Common myeloid progenitor, CD34-positive (primary cell): ENCODE results near the gene TTLL5.

ENCODE experiments used
- CTCF ChIA-PET: fragments of 350-600 bp; sonication (Branson Sonifier 250); formaldehyde crosslinking; loops from one replicate; lab custom pipeline; 2021; ENCODE audit warnings: antibody characterized with exemption; lab: Charles Lee
- POLR2A ChIA-PET: fragments of 350-600 bp; sonication (Branson Sonifier 250); formaldehyde crosslinking; loops from one replicate; lab custom pipeline; 2021; ENCODE audit warnings: antibody characterized with exemption; lab: Charles Lee
- DNase-seq, 3 donors: peaks; one replicate each; pipeline versions ENCODE4 v3.0.0 to v3.0.0-alpha.2; 2013
- H3K27ac ChIP-seq, 2 experiments: 1 replicate in 1 of 2; 2 replicates in 1 of 2; pipeline ENCODE4 v1.7.0; 2013; ENCODE audit warnings: inconsistent platforms in 2 of 2, low read length in 2 of 2, mild to moderate bottlenecking in 2 of 2, low read depth in 1 of 2, moderate library complexity in 1 of 2; ENCODE audit not compliant: severe bottlenecking in 2 of 2, insufficient read depth in 1 of 2, poor library complexity in 1 of 2
- H3K27me3 ChIP-seq, 5 experiments: replicated peaks in 2 of 5; 1 replicate in 3 of 5; 2 replicates in 2 of 5; pipeline versions ENCODE4 v1.6.1 to v1.7.0; 2013; ENCODE audit warnings: low read length in 4 of 5, mild to moderate bottlenecking in 2 of 5, moderate library complexity in 2 of 5, inconsistent platforms in 1 of 5; ENCODE audit not compliant: insufficient read depth in 5 of 5, control insufficient read depth in 4 of 5
- H3K36me3 ChIP-seq, 4 experiments: 1 replicate in 2 of 4; 2 replicates in 2 of 4; pipeline versions ENCODE4 v1.6.1 to v1.7.0; 2013; ENCODE audit warnings: low read length in 3 of 4, control low read depth in 1 of 4, mild to moderate bottlenecking in 1 of 4; ENCODE audit not compliant: control insufficient read depth in 4 of 4, insufficient read depth in 4 of 4
- H3K4me1 ChIP-seq, 4 experiments: 1 replicate in 3 of 4; 2 replicates in 1 of 4; pipeline versions ENCODE4 v1.6.1 to v1.7.1; 2013; ENCODE audit warnings: low read length in 3 of 4, mild to moderate bottlenecking in 3 of 4, control low read depth in 1 of 4, inconsistent platforms in 1 of 4, moderate library complexity in 1 of 4; ENCODE audit not compliant: control insufficient read depth in 4 of 4, insufficient read depth in 4 of 4; ENCODE audit errors: control extremely low read depth in 1 of 4
- H3K4me3 ChIP-seq, 7 experiments: 1 replicate in 4 of 7; 2 replicates in 3 of 7; pipeline versions ENCODE4 v1.5.1 to v1.7.0; 2013; ENCODE audit warnings: mild to moderate bottlenecking in 7 of 7, low read length in 6 of 7, moderate library complexity in 6 of 7, inconsistent platforms in 2 of 7, low read depth in 2 of 7, control low read depth in 1 of 7; ENCODE audit not compliant: insufficient read depth in 4 of 7, control insufficient read depth in 1 of 7; ENCODE audit errors: extremely low read depth in 1 of 7
- H3K9me3 ChIP-seq, 5 experiments: 1 replicate in 4 of 5; 2 replicates in 1 of 5; pipeline versions ENCODE4 v1.6.1 to v1.7.1; 2013; ENCODE audit warnings: low read length in 4 of 5, mild to moderate bottlenecking in 2 of 5, inconsistent platforms in 1 of 5, low read depth in 1 of 5, moderate library complexity in 1 of 5; ENCODE audit not compliant: control insufficient read depth in 4 of 5, insufficient read depth in 2 of 5; ENCODE audit errors: control extremely low read depth in 1 of 5
- WGBS: methylation state at CpG from one replicate; pipeline ENCODE4 v1.1.5; 2013; ENCODE audit not compliant: insufficient coverage; 5-methylcytosine and 5-hydroxymethylcytosine counted together

TTLL5 gene

GRCh38 chr14:75648066-75648838 is 12.8 kb upstream of the TTLL5 start:
- ChIA-PET CTCF (interaction anchor here (1.1 to 9.5 kb wide), 2 partner anchors 72 to 133 kb away, joined by 3 to 221 read pairs; partner anchors contain the start of gene FLVCR2), POLR2A (no interaction called here)

DNA sequence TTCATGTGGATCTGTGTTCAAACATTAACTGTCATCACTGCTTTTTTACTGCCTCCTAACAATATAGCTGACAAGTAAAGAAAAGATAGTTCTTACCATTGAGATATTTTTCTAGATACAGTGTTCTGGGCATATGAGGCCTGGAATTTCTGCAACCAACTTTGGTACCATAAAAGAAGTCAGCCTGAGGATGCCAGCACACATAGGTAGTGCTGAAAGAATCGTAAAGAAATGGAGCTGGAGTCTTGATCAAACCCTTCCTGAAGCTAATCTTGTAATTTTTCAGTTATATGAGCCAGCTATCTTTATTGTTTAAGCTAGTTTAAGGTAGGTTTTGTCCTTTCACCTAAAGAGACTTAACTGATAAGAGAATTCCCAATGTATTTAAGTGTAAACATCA is 11.7 kb upstream of the TTLL5 start:
- CTCF ChIA-PET = interaction anchor here (0.7 to 9.5 kb wide), 6 partner anchors 7 to 134 kb away, joined by 3 to 221 read pairs (median 3); partner anchors contain the start of gene FLVCR2
- H3K27ac ChIP-seq = no peak overlapping the region
- H3K4me1 ChIP-seq = no peaks in the 10 kb centered on the region
- no peak for DNase-seq
- H3K27me3 ChIP-seq = no peaks in the 10 kb centered on the region
- H3K4me3 ChIP-seq = no peak overlapping the region
- no CpG with 5 or more reads among the region's 1 CpG for WGBS
- no peaks in the 10 kb centered on the region for H3K9me3 ChIP-seq
- POLR2A ChIA-PET = no interaction called here
- H3K36me3 ChIP-seq = peaks cover 19 to 63% (median 42%) of the 10 kb centered on the region in 4 experiments

More at GRCh38 chr14:75648066-75648838, 12.8 kb upstream of the TTLL5 start:
- Histone ChIP-seq H3K36me3 (peaks cover 16 to 57% (median 39%) of the 10 kb centered on the region in 4 experiments), H3K27ac (no peak overlapping the region), H3K9me3 (no peaks in the 10 kb centered on the region), H3K4me3 (no peak overlapping the region), H3K4me1 (no peaks in the 10 kb centered on the region), H3K27me3 (no peaks in the 10 kb centered on the region)
- no peak for DNase-seq
- 78% methylated on average over 4 of the region's 9 CpGs for WGBS

DNA sequence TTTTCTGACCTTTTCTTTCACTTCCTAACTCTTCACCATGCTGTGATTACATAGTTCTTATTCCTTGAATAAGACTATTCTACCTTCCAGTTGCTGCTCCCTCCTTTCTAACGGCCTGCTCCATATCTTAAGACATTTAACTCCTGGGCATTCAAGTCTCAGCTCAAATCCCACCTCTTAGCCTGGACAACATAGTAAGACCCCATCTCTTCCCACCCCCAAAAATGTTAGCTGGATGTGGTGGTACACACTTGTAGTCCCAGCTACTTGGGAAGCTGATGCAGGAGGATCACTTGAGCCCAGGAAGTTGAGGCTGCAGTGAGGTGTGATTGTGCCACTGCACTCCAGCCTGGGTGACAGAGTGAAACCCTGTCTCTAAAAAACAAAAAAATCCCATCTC is 11.3 kb upstream of the TTLL5 start:
- H3K27me3 ChIP-seq = no peaks in the 10 kb centered on the region
- H3K9me3 ChIP-seq = no peaks in the 10 kb centered on the region
- H3K4me1 ChIP-seq = no peaks in the 10 kb centered on the region
- ChIA-PET CTCF (interaction anchor here (1.1 to 9.5 kb wide), 4 partner anchors 10 to 74 kb away, joined by 3 to 221 read pairs (median 4); partner anchors contain the start of gene FLVCR2), POLR2A (no interaction called here)
- H3K27ac ChIP-seq = no peak overlapping the region
- no peak overlapping the region for H3K4me3 ChIP-seq
- no peak for DNase-seq
- 100% methylated on average over 1 of the region's 1 CpG for WGBS
- H3K36me3 ChIP-seq = peaks cover 21 to 68% (median 44%) of the 10 kb centered on the region in 4 experiments

- H3K36me3 ChIP-seq = peaks cover 22 to 74% (median 50%) of the 10 kb centered on the region in 4 experiments
- POLR2A ChIA-PET = no interaction called here
- no peaks in the 10 kb centered on the region for H3K4me1 ChIP-seq
- no peak overlapping the region for H3K27ac ChIP-seq
- H3K9me3 ChIP-seq = no peaks in the 10 kb centered on the region
- 100% methylated on average over 5 of the region's 5 CpGs for WGBS
- H3K27me3 ChIP-seq = no peaks in the 10 kb centered on the region
- no peak for DNase-seq
- H3K4me3 ChIP-seq = no peak overlapping the region
- CTCF ChIA-PET = interaction anchor here (0.6 to 9.5 kb wide), 5 partner anchors 11 to 111 kb away, joined by 3 to 221 read pairs (median 3); partner anchors contain the start of gene FLVCR2
These were observed 10.6 kb upstream of the TTLL5 start for GRCh38 chr14:75650253-75651058.

- ChIA-PET POLR2A (interaction anchor here (0.7 to 1.0 kb wide), 2 partner anchors 32 to 76 kb away, joined by 3 to 6 read pairs; no protein-coding TSS in a partner anchor), CTCF (interaction anchor here (0.9 to 9.5 kb wide), 12 partner anchors 30 to 522 kb away, joined by 3 to 221 read pairs (median 4); partner anchors contain the start of gene FLVCR2)
- Histone ChIP-seq H3K4me1 (peaks cover 0 to 3% (median 0%) of the 10 kb centered on the region in 4 experiments), H3K27ac (no peak overlapping the region), H3K27me3 (no peaks in the 10 kb centered on the region), H3K36me3 (peaks cover 23 to 77% (median 51%) of the 10 kb centered on the region in 4 experiments), H3K9me3 (no peaks in the 10 kb centered on the region), H3K4me3 (no peak overlapping the region)
- DNase-seq = no peak
- WGBS = no CpG with 5 or more reads among the region's 1 CpG
These were observed 7.5 kb upstream of the TTLL5 start for GRCh38 chr14:75653563-75653962.

GRCh38 chr14:75654127-75654732 is 6.8 kb upstream of the TTLL5 start:
- POLR2A ChIA-PET = interaction anchor here (0.7 to 1.0 kb wide), 2 partner anchors 33 to 77 kb away, joined by 3 to 6 read pairs; no protein-coding TSS in a partner anchor
- peaks cover 0 to 8% (median under 1%) of the 10 kb centered on the region in 4 experiments for H3K4me1 ChIP-seq
- DNase-seq = peak; percentile 61 to 81 (median 72)
- 14% methylated on average over 4 of the region's 4 CpGs for WGBS
- no peaks in the 10 kb centered on the region for H3K9me3 ChIP-seq
- H3K27me3 ChIP-seq = no peaks in the 10 kb centered on the region
- H3K27ac ChIP-seq = no peak overlapping the region
- H3K4me3 ChIP-seq = no peak overlapping the region
- CTCF ChIA-PET = interaction anchor here (0.9 to 9.5 kb wide), 16 partner anchors 9 to 523 kb away, joined by 3 to 221 read pairs (median 4); partner anchors contain the start of gene FLVCR2
- peaks cover 21 to 73% (median 48%) of the 10 kb centered on the region in 4 experiments for H3K36me3 ChIP-seq
